RWPE2 (cell line): ENCODE data around the gene CALML3.

Source experiments
- ATAC-seq: fragments of 200-7000 bp; cut with Tn5 transposase; 3 replicates; pipeline ENCODE4 v1.9.1; 2021; ENCODE audit warnings: low read depth
- DNase-seq: peaks from one replicate; pipeline ENCODE4 v3.0.0-alpha.2; 2020; ENCODE audit warnings: low spot score
- H3K27ac ChIP-seq: fragments of 450-650 bp; 2 replicates; pipeline ENCODE4 v1.5.1; 2017; ENCODE audit warnings: mild to moderate bottlenecking; ENCODE audit not compliant: poor library complexity, severe bottlenecking
- H3K27me3 ChIP-seq: fragments of 250-450 bp; sonication (Bioruptor Pico); 2 replicates; pipeline ENCODE4 v1.5.1; 2021; ENCODE audit warnings: mild to moderate bottlenecking, moderate library complexity; ENCODE audit not compliant: insufficient read depth, poor library complexity, severe bottlenecking
- H3K36me3 ChIP-seq: fragments of 250-450 bp; sonication (Bioruptor Pico); 2 replicates; pipeline ENCODE4 v1.5.1; 2020; ENCODE audit warnings: low read depth, mild to moderate bottlenecking, moderate library complexity
- H3K4me1 ChIP-seq: fragments of 250-450 bp; sonication (Bioruptor Pico); 2 replicates; pipeline ENCODE4 v1.5.1; 2021; ENCODE audit warnings: mild to moderate bottlenecking, moderate library complexity; ENCODE audit not compliant: insufficient read depth, poor library complexity, severe bottlenecking
- H3K4me3 ChIP-seq: fragments of 250-450 bp; sonication (Bioruptor Pico); 2 replicates; pipeline ENCODE4 v1.5.1; 2021; ENCODE audit warnings: mild to moderate bottlenecking, moderate library complexity; ENCODE audit not compliant: severe bottlenecking
- H3K9me3 ChIP-seq: fragments of 250-450 bp; sonication (Bioruptor Pico); 2 replicates; pipeline ENCODE4 v1.5.1; 2021; ENCODE audit warnings: mild to moderate bottlenecking, moderate library complexity; ENCODE audit not compliant: severe bottlenecking
- CTCF ChIP-seq: fragments of 450-650 bp; IDR thresholded peaks from one replicate; pipeline ENCODE4 v1.5.1; 2017; ENCODE audit warnings: mild to moderate bottlenecking, moderate library complexity; ENCODE audit not compliant: poor library complexity, severe bottlenecking

The CALML3 gene

GRCh38 chr10:5529702-5530411 is 5.1 kb downstream of the CALML3 start:
- ATAC-seq (no peak), DNase-seq (no peak)
- H3K4me1 ChIP-seq, result peaks cover 10% of the 10 kb centered on the region
- H3K27ac ChIP-seq, result no peak overlapping the region
- H3K36me3 ChIP-seq, result no peaks in the 10 kb centered on the region
- H3K9me3 ChIP-seq, result no peaks in the 10 kb centered on the region
- TF ChIP-seq CTCF, result no peak
- H3K4me3 ChIP-seq, result no peak overlapping the region
- no peaks in the 10 kb centered on the region for H3K27me3 ChIP-seq

- no peak for TF ChIP-seq CTCF
- no peak overlapping the region for H3K27ac ChIP-seq
- no peaks in the 10 kb centered on the region for H3K36me3 ChIP-seq
- no peak for DNase-seq
- no peak for ATAC-seq
- no peaks in the 10 kb centered on the region for H3K9me3 ChIP-seq
- H3K4me1 ChIP-seq, result peaks cover 11% of the 10 kb centered on the region
- H3K4me3 ChIP-seq, result no peak overlapping the region
- no peaks in the 10 kb centered on the region for H3K27me3 ChIP-seq
These were observed 5.6 kb downstream of the CALML3 start for GRCh38 chr10:5530412-5530806.

- no peak overlapping the region for H3K27ac ChIP-seq
- peaks cover 7% of the 10 kb centered on the region for H3K4me1 ChIP-seq
- TF ChIP-seq CTCF, result no peak
- H3K9me3 ChIP-seq, result no peaks in the 10 kb centered on the region
- DNase-seq, result no peak
- H3K27me3 ChIP-seq, result no peaks in the 10 kb centered on the region
- no peak overlapping the region for H3K4me3 ChIP-seq
- no peak for ATAC-seq
- H3K36me3 ChIP-seq, result no peaks in the 10 kb centered on the region
These were observed 6.2 kb downstream of the CALML3 start for GRCh38 chr10:5530846-5531557.

- Histone ChIP-seq H3K27ac (no peak overlapping the region), H3K4me3 (no peak overlapping the region), H3K36me3 (no peaks in the 10 kb centered on the region), H3K9me3 (no peaks in the 10 kb centered on the region), H3K27me3 (no peaks in the 10 kb centered on the region), H3K4me1 (peaks cover 3% of the 10 kb centered on the region)
- ATAC-seq, result no peak
- TF ChIP-seq CTCF, result no peak
- no peak for DNase-seq
These were observed 7.0 kb downstream of the CALML3 start for GRCh38 chr10:5531558-5532306.
